Transverse colon (tissue), 3 donors: ENCODE measurements around the gene CEP63.

Experiments
- CTCF ChIP-seq, 5 experiments: fragments of 200-600 bp in 3 of 5; fragments of 450-650 bp in 2 of 5; sonication (generic) in 3 of 5; IDR thresholded peaks; 1 replicate in 2 of 5; 2 replicates in 3 of 5; pipeline ENCODE4 v1.5.1; 2016 to 2017; ENCODE audit warnings: antibody characterized with exemption in 5 of 5, inconsistent platforms in 3 of 5, mild to moderate bottlenecking in 2 of 5, moderate library complexity in 1 of 5
- EP300 ChIP-seq: sonication (generic); formaldehyde crosslinking; IDR thresholded peaks from one replicate; pipeline ENCODE4 v1.6.1; 2017; ENCODE audit warnings: antibody characterized with exemption, low read depth
- POLR2A ChIP-seq: fragments of 450-650 bp; IDR thresholded peaks from one replicate; pipeline ENCODE4 v1.6.1; 2016; ENCODE audit warnings: antibody characterized with exemption, mild to moderate bottlenecking, moderate library complexity

DNA sequence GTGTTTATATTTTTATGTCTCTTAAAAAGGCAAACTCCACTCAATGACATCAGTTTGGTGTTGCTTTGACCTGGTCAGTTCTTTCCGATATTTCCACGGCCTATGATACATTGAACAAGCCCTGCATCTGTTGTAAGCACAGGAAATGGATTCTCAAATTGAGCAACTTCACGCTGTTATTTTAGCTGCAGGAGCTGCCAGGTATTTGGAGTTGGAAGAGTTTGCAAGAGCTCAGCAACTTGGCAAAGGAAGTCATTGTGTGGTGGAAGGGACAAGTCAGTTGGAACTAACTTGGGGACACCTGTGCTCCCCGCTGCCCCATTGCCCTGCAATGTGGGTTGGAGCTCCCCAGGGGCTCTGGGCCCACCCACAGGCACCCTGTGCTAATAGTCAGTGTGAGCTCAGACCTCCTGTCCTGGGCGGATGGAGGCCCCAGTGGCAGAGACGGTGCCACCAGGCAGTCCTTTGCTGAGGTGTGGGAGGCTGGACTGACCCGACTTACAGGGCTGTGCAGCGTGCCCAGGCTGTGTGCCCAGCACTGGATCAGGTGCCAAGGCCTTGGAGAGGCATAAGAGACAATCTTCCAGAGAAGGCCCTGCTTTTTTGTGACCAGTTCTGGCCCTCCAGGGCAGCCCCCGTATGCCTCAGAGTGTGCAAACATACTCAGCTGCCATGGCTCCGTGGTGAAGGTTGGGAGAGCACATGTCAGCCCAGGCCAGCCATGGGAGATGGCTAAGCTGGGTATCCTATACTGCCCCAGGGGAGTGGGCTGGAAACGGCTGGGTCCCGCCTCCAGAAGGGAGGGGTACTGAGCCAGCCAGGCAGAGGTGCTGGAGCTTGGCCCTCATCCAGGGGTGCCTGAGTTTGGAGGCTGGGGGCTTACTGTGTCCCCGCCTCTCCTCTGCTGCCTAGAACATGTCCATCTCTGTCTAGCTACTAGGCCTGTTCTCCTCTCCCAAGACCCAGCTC, 121.5 kb downstream of the CEP63 start:
- no peak for TF ChIP-seq CTCF (IDR thresholded peaks at IDR 0.05)
- no peak for TF ChIP-seq POLR2A
- TF ChIP-seq EP300, result no peak
